Activated naive CD4-positive, alpha-beta T cell treated with anti-CD3 and anti-CD28 coated beads, Interleukin-2, amount 50 U/mL, for 16 hours (primary cell): Measurements from ENCODE around the gene GCNT2.

Source experiments
- DNase-seq: peaks from one replicate; pipeline ENCODE4 v3.0.0-alpha.2; 2020

GCNT2 gene

DNA sequence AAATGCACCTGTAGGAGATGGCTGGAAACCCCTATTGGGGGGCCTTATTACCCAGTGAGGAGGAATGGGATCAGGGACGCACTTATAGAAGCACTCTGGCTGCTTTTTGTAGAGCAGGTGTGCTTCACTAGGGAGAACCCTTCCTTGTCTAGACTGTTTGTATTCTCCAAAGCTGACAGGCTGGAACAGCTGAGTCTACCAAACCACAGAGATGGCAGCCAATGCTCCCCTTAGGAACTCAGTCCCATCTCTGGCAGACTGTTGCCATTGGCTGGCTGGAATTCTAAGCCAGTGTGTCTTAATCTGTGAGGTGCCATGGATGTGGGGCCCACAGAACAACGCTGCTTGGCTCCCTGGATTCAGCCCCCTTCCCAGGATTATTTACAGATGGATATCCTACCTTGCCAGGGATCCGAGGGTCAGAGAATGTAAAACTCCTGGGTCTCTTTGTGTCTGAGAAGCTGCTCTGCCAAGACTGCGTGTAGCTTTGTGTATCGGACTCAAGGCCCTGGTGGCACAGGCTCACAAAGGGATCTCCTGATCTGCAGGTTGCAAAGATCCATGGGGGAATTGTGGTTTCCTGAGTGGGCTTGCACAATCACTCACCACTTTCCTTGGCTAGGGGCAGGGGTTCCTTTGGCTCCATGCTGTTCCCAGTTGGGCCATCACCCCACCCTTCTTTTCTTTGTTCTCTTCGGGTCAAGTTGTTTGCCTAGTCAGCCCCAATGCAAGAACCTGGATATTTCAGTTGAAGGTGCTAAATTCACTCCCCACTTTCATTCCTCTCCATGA, 147.2 kb downstream of the GCNT2 start:
- no peak for DNase-seq

- no peak for DNase-seq
Measured at GRCh38 chr6:10676403-10676802, 155.3 kb downstream of the GCNT2 start.

DNA sequence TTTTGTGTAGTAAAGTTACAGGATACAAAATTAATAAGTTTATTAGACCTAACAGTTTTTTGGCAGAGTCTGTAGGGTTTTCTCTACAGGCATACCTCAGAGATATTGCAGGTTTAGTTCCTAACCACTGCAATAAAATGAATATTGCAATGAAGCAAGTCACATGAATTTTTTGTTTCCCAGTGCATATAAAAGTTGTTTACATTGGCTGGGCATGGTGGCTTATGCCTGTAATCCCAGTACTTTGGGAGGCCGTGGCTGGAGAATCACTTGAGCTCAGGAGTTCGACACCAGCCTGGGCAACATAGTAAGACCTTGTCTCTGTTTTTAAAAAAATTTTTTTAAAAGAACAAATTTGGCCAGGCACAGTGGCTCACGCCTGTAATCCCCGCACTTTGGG, 157.3 kb downstream of the GCNT2 start:
- DNase-seq = no peak
